ENCODE results near the gene UVSSA.
"Not testable (repeated sequence)": the region's sequence is repeated elsewhere in the genome, so short reads cannot be mapped to it uniquely, and the experiment has no call there.

The UVSSA gene

GRCh38 chr4:1317177-1318045 is 29.6 kb upstream of the UVSSA start:
- no peak for DNase-seq

- DNase-seq, result no peak
These were observed 29.0 kb upstream of the UVSSA start for GRCh38 chr4:1318046-1318375.

GRCh38 chr4:1318488-1319213 is 28.4 kb upstream of the UVSSA start:
- no peak for DNase-seq

GRCh38 chr4:1321486-1321885 is 25.5 kb upstream of the UVSSA start:
- DNase-seq, result no peak

- DNase-seq, result no peak
These were observed 24.9 kb upstream of the UVSSA start for GRCh38 chr4:1321946-1322650.

GRCh38 chr4:1323280-1323634 is 23.8 kb upstream of the UVSSA start:
- no peak for DNase-seq

- DNase-seq, result no peak
These were observed 23.2 kb upstream of the UVSSA start for GRCh38 chr4:1323635-1324442.

- DNase-seq, result not testable (repeated sequence)
These were observed 22.4 kb upstream of the UVSSA start for GRCh38 chr4:1324443-1325175.

GRCh38 chr4:1325176-1325480 is 21.9 kb upstream of the UVSSA start:
- DNase-seq, result no peak

GRCh38 chr4:1325681-1326635 is 21.1 kb upstream of the UVSSA start:
- no peak for DNase-seq

GRCh38 chr4:1326751-1327525 is 20.1 kb upstream of the UVSSA start:
- no peak for DNase-seq

GRCh38 chr4:1327526-1328266 is 19.3 kb upstream of the UVSSA start:
- no peak for DNase-seq

GRCh38 chr4:1328267-1329155 is 18.5 kb upstream of the UVSSA start:
- no peak for DNase-seq

GRCh38 chr4:1329408-1330371 is 17.3 kb upstream of the UVSSA start:
- DNase-seq, result no peak

- DNase-seq, result no peak
These were observed 16.0 kb upstream of the UVSSA start for GRCh38 chr4:1330761-1331590.

- DNase-seq, result no peak
These were observed 15.2 kb upstream of the UVSSA start for GRCh38 chr4:1331591-1332353.
